Measurements from ENCODE around the gene ERI2.

The ERI2 gene

GRCh38 chr16:20798364-20798763 is 7.9 kb downstream of the ERI2 start:
- H2AFZ ChIP-seq (ENCODE audit: low read depth, low read length): no peak overlapping the region
- no peak overlapping the region for H3K4me3 ChIP-seq (ENCODE audit: low read length)
- H3K9me3 ChIP-seq (ENCODE audit: insufficient read depth, low read length): no peaks in the 10 kb centered on the region
- H3K4me2 ChIP-seq (ENCODE audit: low read length): no peak overlapping the region
- no peaks in the 10 kb centered on the region for H3K79me2 ChIP-seq (ENCODE audit: low read length)
- no peak overlapping the region for H3K9ac ChIP-seq (ENCODE audit: low read length)
- no peak overlapping the region for H3K27ac ChIP-seq (ENCODE audit: low read length)
- H4K20me1 ChIP-seq (ENCODE audit: insufficient read depth, low read length): no peaks in the 10 kb centered on the region
- no peaks in the 10 kb centered on the region for H3K4me1 ChIP-seq (ENCODE audit: low read length)
- TF ChIP-seq EZH2phosphoT487 (IDR thresholded peaks at IDR 0.05; ENCODE audit: low read depth): no peak
- TF ChIP-seq CTCF (IDR thresholded peaks at IDR 0.05; ENCODE audit: low read depth, low read length): no peak
- peaks cover 22% of the 10 kb centered on the region for H3K36me3 ChIP-seq (replicated peaks; ENCODE audit: low read depth, low read length)
- no peaks in the 10 kb centered on the region for H3K27me3 ChIP-seq (ENCODE audit: low read depth, low read length)

- H3K4me3 ChIP-seq (ENCODE audit: low read length): no peak overlapping the region
These were observed 14.2 kb downstream of the ERI2 start for GRCh38 chr16:20791923-20792612.

GRCh38 chr16:20789130-20789529 is 17.1 kb downstream of the ERI2 start:
- no peaks in the 10 kb centered on the region for H4K20me1 ChIP-seq (ENCODE audit: insufficient read depth, low read length)
- H3K4me2 ChIP-seq (ENCODE audit: low read length): no peak overlapping the region
- H3K9me3 ChIP-seq (ENCODE audit: insufficient read depth, low read length): no peaks in the 10 kb centered on the region
- H3K79me2 ChIP-seq (ENCODE audit: low read length): no peaks in the 10 kb centered on the region
- H3K27me3 ChIP-seq (ENCODE audit: low read depth, low read length): no peaks in the 10 kb centered on the region
- H3K4me1 ChIP-seq (ENCODE audit: low read length): no peaks in the 10 kb centered on the region
- H3K36me3 ChIP-seq (replicated peaks; ENCODE audit: low read depth, low read length): peaks cover 6% of the 10 kb centered on the region
- H3K27ac ChIP-seq (ENCODE audit: low read length): no peak overlapping the region
- TF ChIP-seq CTCF (IDR thresholded peaks at IDR 0.05; ENCODE audit: low read depth, low read length): no peak
- TF ChIP-seq EZH2phosphoT487 (IDR thresholded peaks at IDR 0.05; ENCODE audit: low read depth): no peak
- H2AFZ ChIP-seq (ENCODE audit: low read depth, low read length): no peak overlapping the region
- H3K9ac ChIP-seq (ENCODE audit: low read length): no peak overlapping the region
- no peak overlapping the region for H3K4me3 ChIP-seq (ENCODE audit: low read length)

More at GRCh38 chr16:20791923-20792612, 14.2 kb downstream of the ERI2 start:
- TF ChIP-seq EZH2phosphoT487 (IDR thresholded peaks at IDR 0.05; ENCODE audit: low read depth): no peak
- TF ChIP-seq CTCF (IDR thresholded peaks at IDR 0.05; ENCODE audit: low read depth, low read length): no peak
- Histone ChIP-seq H3K27me3 (ENCODE audit: low read depth, low read length) (no peaks in the 10 kb centered on the region), H3K4me2 (ENCODE audit: low read length) (no peak overlapping the region), H3K27ac (ENCODE audit: low read length) (no peak overlapping the region), H3K79me2 (ENCODE audit: low read length) (no peaks in the 10 kb centered on the region), H4K20me1 (ENCODE audit: insufficient read depth, low read length) (no peaks in the 10 kb centered on the region), H3K36me3 (replicated peaks; ENCODE audit: low read depth, low read length) (peaks cover 11% of the 10 kb centered on the region), H3K9ac (ENCODE audit: low read length) (no peak overlapping the region), H3K9me3 (ENCODE audit: insufficient read depth, low read length) (no peaks in the 10 kb centered on the region), H2AFZ (ENCODE audit: low read depth, low read length) (no peak overlapping the region), H3K4me1 (ENCODE audit: low read length) (no peaks in the 10 kb centered on the region)

- Histone ChIP-seq H2AFZ (ENCODE audit: low read depth, low read length) (no peak overlapping the region), H3K4me3 (ENCODE audit: low read length) (no peak overlapping the region), H3K27ac (ENCODE audit: low read length) (no peak overlapping the region), H3K36me3 (replicated peaks; ENCODE audit: low read depth, low read length) (peaks cover 3% of the 10 kb centered on the region), H3K9me3 (ENCODE audit: insufficient read depth, low read length) (no peaks in the 10 kb centered on the region), H3K4me2 (ENCODE audit: low read length) (no peak overlapping the region), H3K79me2 (ENCODE audit: low read length) (no peaks in the 10 kb centered on the region), H4K20me1 (ENCODE audit: insufficient read depth, low read length) (no peaks in the 10 kb centered on the region), H3K27me3 (ENCODE audit: low read depth, low read length) (no peaks in the 10 kb centered on the region), H3K4me1 (ENCODE audit: low read length) (no peaks in the 10 kb centered on the region), H3K9ac (ENCODE audit: low read length) (no peak overlapping the region)
- TF ChIP-seq EZH2phosphoT487 (IDR thresholded peaks at IDR 0.05; ENCODE audit: low read depth) (no peak), CTCF (IDR thresholded peaks at IDR 0.05; ENCODE audit: low read depth, low read length) (no peak)
These were observed 22.1 kb downstream of the ERI2 start for GRCh38 chr16:20784204-20784603.

Data from OCI-LY3 (cell line).